Eye (tissue), 1 donor: ENCODE data around the gene ARHGEF12.

ENCODE experiments used
- DNase-seq: peaks from one replicate; pipeline ENCODE4 v3.0.0-alpha.2; 2015

Gene ARHGEF12

DNA sequence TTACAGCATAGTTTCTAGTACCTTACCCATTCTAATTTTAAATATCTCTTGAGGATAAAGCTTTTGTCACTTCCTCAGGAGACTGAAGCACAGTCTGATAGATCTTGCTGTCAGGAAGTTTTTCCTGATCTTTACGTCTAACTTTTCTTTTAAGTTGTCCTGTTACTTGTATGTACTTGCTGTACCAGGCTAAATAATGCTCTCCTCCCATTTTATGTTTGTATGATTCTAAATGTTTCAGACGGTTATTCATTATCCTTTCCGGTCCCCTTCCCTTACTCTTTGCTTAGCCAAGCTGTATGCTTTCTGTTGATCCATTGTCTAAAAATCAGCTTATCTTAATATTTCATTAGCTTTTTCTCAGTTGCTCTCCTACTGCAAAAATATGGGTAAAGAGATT is 6.0 kb downstream of the ARHGEF12 start:
- DNase-seq: no peak

DNA sequence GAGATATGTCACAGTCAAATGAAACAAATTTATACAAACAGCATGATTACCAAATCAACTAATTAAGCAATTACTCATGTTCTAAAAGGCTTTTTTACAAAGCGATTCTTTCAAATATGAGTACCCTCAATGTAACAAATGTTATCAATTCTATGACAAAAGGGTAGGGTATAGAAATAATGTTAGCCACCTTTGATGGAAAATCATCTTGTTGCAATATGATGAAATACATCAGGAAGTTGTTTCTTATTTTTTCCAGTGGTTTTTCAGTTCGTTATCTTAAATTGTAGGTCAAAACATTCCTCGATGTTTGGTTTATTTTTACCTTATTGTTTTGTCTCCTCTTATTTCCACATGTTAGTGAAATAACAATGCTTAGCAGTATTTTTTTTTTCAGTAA is 6.5 kb downstream of the ARHGEF12 start:
- no peak for DNase-seq

DNA sequence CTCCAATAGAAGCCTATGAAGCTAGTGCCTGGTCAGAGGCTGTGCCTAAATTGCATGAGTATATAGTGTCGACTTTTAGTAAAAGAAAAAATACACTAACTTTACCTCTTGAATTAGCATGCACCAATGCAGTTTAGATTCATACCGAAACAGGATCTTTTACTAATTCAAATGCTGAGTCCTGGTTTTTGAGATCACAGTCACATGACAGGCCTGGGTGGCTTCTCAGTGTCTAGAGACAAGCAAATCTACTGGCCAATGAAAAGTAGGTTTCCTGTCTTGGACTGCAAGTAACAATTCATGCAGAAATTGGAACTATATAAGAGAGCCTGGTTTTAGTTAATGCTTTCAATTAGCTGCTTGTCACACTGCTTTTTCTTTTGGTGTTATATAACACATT is 7.2 kb downstream of the ARHGEF12 start:
- no peak for DNase-seq

DNA sequence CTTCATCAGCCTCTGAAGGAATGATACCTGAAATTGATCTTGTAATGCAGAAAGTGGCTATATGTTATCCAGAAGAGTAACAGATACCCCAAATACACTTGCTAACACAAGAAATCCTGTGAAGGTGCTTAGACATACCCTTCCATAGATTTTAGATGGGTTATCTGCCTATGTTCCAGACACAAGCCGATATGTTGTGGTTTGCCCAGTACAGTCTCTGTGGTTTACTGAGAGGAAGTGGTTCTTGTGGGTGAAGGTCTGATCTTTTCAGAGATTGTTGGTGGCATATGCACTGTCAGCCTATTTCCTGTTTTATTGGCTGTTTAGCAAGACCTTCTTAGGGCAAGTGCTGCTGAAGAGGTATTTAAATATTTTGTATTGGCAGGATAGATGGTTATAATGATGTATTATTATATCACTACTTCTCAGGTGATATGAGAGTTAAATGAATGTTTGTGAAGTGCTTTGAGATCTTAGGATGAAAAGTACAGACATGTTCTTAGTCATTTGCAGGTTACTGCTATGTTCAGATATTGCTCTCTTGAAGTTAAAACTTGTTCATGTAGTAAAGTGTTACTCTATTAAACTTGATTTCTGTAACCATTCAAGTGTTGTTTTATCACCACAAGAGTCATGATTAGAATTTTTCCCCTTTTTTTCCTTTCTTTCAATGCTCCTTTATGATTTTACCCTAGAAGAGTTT is 8.2 kb downstream of the ARHGEF12 start:
- DNase-seq: no peak

DNA sequence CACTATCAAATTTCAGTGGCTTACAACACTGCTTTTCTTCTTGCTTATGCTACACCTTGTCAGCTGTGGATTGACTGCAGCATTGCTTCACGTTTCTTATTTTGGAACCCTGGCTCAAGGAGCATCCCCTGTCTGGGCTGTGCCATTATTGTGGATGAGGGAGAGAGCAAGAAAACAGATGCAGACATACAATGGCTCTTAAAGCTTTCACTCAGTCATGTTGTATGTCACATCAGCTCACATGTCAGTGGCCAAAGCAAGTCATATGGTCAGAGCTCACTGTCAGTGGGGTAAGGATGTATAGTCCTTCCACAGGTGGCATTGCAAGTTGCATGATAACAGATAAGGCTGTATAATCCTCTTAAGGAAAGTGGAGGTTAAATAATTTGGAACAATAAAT is 10.0 kb downstream of the ARHGEF12 start:
- DNase-seq: peak; percentile 21

DNA sequence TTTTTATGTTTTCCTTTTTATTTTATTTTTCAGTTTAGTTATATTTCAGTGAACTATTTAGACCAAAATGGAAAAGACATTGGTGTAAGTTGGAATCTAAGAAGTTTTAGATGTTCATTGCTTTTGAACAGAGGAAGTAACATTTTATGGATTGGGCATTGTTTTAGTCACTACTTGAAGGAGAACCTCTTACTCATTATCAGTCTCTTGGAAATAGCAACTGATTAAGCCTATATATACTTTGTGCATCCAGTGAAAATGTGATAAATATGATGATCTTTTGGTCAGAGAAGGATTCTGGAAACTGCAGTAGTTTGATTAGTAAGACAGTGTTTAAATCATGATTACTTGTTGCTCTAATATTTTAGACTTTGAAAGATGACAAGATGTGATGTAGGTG is 14.4 kb downstream of the ARHGEF12 start:
- DNase-seq: no peak

DNA sequence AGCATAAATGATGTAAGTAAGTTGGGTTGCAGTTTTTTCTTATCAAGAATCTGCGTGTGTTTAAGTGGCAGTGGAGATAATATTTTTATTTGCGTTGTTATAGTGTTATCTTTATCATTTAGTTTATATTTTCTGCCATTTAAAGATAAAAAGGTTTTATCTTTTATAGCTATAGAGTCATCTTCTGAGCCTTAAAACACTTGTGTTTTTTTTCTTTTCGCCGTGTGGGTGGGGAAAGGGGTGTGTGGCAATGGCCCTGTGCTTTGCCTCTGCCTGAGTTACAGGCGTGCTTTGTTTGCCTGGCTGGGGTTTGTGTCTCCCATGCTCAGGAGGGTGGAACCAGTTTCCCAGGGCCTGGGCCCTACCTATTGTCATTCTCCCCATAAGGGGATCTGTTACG is 16.2 kb downstream of the ARHGEF12 start:
- DNase-seq: no peak

DNA sequence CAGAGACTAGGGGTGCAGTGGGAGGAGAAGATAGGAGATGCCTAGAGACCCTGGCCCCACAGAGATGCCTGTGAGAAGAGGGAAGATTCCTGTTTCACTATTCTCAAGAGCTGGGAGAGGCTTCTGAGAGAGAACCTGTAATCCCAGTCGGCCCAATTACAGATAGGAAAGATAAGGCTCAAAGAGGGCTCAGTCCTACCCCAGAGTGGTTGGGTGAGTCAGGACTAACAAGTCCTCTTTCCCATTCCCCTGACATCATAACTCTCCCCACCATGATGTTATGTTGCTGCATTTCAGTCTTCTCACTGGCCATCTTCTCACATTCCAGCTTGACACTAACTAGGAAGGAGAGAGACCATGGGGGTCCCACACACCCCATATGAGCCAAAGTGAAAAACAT is 17.9 kb downstream of the ARHGEF12 start:
- DNase-seq: no peak

DNA sequence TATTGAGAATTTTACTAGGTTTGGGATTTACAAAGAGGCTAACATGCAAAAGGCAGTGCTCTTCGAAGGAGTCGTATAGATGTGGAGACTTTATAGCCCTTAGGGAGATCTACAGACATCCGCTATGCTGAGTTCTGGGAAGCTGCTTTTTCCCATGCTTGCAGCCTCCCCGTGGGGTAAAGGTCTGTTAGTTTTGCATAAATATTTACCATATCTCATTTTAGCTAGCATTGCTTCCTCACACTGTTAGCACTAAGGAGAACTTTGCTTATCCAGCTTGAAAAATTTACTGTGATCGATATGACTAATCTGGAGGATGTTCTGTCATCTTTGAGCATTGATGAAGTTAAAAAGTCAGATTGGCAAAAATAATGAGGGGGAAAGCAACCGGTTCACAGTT is 18.6 kb downstream of the ARHGEF12 start:
- no peak for DNase-seq

DNA sequence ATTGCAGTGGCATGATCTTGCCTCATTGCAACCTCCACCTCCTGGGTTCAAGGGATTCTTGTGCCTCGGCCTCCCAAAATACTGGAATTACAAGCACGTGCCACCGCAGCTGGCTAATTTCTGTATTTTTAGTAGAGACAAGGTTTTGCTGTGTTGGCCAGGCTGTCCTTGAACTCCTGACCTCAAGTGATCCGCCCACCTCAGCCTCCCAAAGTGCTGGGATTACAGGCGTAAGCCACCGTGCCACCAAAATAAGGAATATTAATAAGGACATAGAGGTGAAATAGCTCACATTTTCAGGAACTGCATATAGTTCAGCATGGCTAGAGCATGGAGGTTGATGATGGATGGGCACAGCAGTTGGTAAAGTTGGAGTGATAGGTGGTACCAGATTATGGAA is 21.4 kb downstream of the ARHGEF12 start:
- DNase-seq: no peak

DNA sequence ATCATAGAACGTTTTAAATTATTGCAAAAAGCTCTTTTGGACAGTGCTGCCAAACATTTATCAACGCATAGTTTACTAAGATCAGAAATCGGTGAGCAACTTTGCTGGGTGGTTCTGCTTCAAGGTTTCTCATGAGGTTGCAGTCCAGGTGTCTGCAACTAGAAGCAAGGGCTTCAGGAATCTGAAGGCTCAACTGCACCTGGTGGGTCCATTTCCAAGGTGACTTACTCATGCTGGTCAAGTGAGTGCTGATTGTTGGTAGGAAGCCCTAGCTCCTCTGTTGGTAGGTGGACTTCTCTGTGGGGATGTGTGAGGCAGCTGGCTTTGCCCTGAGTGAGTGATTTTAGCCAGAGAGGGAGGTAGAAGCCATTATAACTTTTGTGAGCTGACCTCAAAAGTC is 22.5 kb downstream of the ARHGEF12 start:
- no peak for DNase-seq

DNA sequence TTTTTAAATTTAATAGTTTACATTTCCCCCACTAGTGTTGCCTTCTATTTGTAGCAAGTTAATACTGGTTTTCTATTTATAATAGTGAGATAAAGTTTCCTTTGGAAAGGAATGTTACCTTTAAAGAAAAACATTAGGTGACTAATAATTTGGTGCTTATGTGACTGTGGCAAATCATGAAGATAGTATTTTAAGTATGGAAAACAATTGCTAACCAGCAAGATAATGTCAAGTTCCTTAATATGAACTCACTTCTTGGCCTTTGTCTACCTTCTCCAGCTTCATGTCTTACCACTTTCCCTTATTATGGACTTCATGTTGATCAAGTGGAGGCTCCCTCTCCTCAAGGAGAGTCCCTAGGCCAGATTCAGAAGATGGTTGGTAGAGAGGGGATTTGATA is 27.2 kb downstream of the ARHGEF12 start:
- no peak for DNase-seq

DNA sequence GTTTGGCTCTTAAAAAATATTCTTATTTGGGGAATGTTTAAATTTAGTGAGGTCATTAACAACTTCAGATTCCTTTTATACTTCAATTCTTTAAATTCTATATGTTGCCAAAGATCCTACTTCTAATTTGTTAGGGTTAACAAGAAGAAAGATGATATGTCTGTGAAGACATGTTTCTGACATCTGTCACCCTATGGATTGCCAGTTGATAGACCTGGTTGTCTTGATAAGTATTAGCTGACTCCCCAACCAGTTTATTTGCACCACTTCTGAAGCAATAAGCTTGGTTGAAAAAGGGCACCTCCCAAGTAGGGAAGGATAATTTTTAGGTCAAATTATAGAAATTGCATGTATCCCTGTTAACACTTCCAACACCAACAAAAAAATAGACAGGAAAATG is 29.3 kb downstream of the ARHGEF12 start:
- no peak for DNase-seq

DNA sequence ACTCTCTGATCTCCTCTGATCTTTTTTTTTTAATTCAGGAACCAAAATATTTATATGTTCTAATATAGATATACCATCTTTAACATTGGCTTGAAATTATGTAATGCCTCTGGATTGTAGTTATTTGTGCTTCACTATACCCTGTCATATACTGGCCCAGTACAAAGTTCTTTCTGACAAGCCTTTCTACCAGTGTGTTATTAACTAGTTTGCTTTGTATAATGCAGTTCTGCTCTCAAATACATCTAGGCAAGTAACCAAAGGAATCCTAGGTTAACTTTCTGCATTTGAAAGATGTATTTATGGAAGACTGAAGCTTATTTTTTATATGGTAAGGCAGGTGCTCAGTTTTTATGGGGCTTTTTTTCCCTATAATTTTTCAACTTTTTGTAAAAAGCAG is 36.1 kb downstream of the ARHGEF12 start:
- DNase-seq: no peak

DNA sequence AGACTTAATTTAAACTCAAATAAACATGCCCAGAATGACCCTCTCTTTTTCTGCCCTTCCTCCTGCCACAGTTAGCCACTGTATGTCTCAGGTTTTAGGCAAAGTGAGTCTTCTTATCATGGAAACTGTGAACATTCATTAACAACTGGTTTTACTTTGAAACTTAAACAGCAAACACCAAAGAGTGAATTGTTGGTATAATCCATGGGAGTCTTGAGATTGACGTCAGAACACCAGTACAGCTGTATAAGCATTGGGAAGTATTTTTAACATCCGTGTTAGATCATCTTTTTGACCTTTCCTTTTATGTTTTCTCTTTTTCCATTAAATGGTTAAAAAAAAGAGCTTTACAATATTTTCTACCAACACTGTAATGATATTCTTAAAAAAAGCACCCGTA is 38.9 kb downstream of the ARHGEF12 start:
- no peak for DNase-seq

DNA sequence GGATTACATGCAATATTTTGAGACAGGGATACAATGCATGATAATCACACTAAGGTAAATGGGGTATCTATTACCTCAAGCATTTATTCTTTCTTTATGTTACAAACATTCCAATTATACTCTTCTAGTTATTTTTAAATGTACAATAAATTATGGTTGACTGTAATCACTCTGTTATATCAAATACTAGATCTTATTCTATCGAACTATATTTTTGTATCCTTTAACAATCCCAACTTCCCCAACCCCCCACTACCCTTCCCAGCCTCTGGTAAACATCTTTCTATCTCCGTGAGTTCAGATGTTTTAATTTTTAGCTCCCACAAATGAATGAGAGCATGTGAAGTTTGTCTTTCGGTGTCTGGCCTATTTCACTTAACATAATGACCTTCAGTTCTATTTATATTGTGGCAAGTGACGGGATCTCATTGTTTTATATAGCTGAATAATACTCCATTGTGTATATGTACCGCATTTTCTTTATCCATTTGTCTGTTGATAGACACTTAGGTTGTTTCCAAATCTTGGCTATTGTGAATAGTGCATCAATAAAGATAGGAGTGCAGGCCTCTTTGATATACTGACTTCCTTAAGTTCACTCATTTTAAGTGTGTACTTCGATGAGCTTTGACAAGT is 40.5 kb downstream of the ARHGEF12 start:
- DNase-seq: no peak

DNA sequence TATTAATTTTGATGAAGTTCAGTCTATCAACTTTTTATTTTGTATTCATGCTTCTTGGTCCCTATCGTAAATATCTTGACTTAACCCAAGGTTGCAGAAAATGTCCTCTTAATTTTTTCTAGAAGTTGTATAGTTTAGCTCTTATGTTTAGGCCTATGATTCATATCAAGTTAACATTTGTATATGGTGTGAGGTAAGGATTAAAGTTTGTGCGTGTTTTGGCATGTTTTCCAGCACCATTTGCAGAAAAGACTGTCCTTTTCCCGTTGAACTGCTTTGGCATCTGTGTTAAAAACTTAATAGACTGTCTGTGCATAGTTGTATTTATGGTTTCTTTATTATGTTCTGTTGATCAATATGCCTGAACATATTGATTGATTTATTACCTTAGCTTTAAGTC is 42.3 kb downstream of the ARHGEF12 start:
- DNase-seq: no peak

DNA sequence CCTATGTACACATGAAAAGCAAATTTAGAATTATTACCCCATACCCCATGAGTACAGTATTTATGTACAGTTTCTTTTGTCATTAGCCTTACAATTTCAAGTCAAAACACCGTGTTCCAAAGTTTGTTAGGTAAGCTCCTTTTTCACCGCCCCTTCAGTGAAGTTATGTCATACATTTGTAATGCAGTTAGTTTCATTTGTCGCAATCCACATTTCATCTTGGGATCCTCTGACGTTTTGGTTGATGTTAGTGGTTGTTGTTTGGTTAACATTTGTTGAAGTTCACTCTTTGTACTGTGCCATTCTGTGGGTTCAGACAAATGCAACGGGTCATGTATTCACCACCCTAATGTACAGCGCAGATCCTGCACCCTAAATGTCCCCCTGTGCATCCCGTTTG is 45.2 kb downstream of the ARHGEF12 start:
- DNase-seq: no peak

DNA sequence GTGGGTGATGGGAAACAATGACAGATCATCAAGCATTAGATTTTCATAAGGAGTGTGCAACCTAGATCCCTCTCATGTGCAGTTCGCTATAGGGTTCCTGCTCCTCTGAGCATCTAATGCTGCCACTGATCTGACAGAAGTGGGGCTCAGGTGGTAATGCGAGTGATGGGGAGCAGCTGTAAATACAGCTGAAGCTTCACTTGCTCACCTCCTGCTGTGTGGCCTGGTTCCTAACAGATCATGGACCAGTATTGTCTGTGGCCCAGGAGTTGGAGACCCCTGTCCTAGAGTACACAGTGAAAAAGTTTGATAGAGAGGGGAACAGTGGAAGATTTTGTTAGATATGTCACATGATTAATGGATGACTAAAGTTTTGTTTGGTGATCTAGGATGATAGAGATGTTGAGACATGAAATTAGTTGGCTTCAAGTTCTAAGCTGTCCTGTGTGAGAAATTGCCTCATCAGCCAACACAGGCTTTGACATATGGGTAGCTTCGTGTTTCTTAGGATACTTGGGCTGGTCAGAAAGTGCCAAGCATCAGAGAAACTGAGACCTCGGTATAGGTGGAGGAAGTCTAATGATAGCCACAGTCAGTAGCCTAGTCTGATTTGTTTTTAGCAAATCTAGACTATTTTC is 47.4 kb downstream of the ARHGEF12 start:
- DNase-seq: no peak

DNA sequence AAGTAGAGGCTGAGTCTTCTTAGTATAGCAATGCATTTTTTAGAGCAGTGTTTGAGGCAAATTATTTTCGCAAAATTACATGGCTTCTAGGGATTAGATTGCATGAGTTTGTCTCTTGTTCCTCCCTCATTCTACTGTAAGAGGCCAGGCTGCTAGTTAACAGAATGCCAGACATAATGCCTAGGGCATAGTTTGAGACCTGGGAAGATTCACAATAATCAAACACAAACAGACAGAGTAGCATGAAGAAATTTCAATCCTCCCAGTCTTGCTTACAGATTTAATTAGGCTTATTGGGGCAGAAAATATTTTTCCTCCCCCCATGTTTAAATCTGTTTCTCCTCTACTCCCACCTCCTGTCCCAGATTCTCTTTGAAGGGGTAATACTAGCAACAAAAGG is 48.3 kb downstream of the ARHGEF12 start:
- DNase-seq: peak; percentile 66

DNA sequence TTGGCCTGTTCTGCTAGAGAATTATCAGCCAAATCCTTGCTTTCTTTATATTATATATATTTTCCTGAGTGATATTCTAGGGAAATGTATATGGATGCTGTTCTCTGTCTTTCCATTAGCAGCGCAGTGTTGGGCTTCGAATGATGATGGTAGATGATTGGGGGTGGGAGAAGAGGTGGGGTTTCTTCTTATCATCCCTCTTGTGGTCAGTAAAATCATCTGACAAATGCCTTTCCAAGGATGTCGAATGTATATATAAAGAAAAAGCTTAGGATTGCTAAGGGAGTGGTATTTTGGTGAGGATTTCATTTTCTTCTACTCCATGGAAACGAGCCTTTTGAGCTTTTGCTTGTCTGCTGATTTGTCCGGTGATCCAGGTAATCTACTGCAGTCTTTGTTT is 48.9 kb downstream of the ARHGEF12 start:
- DNase-seq: peak; percentile 74

DNA sequence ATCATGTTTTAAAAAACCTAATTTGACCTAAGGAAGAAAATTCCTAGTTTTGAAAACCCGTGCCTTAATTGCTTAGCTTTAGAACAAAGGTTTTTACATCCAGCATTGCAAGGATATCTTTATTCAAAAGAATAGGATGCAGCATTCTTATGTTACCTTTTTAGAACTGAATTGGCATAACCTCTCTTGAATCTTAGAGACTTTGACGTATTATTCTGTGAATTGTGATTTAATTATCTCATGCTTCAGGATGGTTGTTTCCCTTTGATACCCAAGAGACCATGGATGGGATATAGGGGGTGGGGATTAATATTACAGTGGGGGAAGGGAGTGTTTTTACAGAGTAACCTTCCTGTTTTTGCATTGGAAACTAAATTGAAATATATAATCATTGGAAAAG is 49.4 kb downstream of the ARHGEF12 start:
- peak; percentile 64 for DNase-seq

DNA sequence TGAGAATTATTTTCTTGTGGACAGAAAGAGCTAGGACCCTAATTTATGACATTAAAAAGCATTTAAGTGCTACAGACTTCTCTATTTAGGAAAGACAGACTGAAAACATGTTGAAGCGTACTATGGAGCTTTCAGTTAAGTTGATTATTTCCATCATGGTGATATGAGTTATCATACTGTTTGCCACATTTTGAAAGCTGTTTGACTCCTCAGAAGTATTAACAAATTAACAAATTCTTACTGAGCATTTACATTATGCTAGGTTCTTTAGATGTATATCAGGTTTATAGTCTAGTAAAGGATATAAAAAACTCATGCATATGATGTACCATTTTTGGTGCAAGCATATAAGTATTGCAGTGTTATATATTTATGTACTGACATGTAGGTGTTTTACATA is 50.1 kb downstream of the ARHGEF12 start:
- DNase-seq: no peak

DNA sequence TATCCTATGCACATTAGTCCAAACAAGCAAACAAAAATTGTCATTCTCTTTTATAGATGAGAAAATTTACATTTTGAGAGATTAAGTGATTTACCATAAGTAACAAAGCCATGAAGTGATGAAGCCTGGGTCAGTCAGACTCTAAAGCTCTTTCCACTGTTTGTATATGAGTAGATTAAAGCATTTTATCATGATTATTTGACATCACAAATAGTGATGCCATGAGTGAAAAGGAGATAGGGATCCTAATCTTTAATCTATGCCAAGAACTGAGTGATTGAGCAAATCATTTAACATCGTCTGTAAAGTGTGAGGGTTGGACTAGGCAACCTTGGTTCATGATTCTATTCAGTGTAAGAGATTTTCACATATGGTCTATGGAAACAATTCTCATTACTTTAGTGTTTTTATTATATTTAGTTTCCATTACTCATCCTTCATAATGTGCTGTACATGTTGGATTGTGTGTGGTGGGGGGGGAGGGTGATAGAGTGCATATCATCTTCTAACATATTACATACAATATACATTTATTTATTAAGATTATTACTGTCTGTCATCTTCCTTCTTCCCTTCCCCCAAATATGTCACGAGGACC is 50.7 kb downstream of the ARHGEF12 start:
- no peak for DNase-seq
